Measurements from ENCODE around the gene DDX25. TPM values are rescaled to one million over a fixed set of nuclear protein-coding genes. Genes with fewer than 3 reads are reported as not detected.
"Not testable (repeated sequence)": the region's sequence is repeated elsewhere in the genome, so short reads cannot be mapped to it uniquely, and the experiment has no call there.

DDX25 gene
- total RNA-seq, 1 donor from 2014 or later = not detected

- no peak overlapping the region for H3K4me3 Mint-ChIP-seq (ENCODE audit: unreplicated experiment)
- H3K36me3 Mint-ChIP-seq (ENCODE audit: unreplicated experiment) = no peaks in the 10 kb centered on the region
- no peak for TF ChIP-seq CTCF (IDR thresholded peaks at IDR 0.05)
- no peaks in the 10 kb centered on the region for H3K9me3 Mint-ChIP-seq (ENCODE audit: unreplicated experiment)
- no peak for DNase-seq (ENCODE audit: extremely low spot score, unreplicated experiment)
- H3K27ac Mint-ChIP-seq (ENCODE audit: unreplicated experiment) = no peak overlapping the region
- peaks cover 66% of the 10 kb centered on the region for H3K27me3 Mint-ChIP-seq (ENCODE audit: unreplicated experiment)
- no peaks in the 10 kb centered on the region for H3K4me1 Mint-ChIP-seq (ENCODE audit: unreplicated experiment)
These were observed 6.0 kb downstream of the DDX25 start for GRCh38 chr11:125910226-125910849.

GRCh38 chr11:125914601-125915000 lies 10.3 kb downstream of the DDX25 start:
- DNase-seq (ENCODE audit: extremely low spot score, unreplicated experiment); H3K9me3 Mint-ChIP-seq (ENCODE audit: unreplicated experiment); H3K4me3 Mint-ChIP-seq (ENCODE audit: unreplicated experiment); H3K27ac Mint-ChIP-seq (ENCODE audit: unreplicated experiment); H3K4me1 Mint-ChIP-seq (ENCODE audit: unreplicated experiment); H3K36me3 Mint-ChIP-seq (ENCODE audit: unreplicated experiment): not testable (repeated sequence)
- peaks cover 64% of the 10 kb centered on the region for H3K27me3 Mint-ChIP-seq (ENCODE audit: unreplicated experiment)

GRCh38 chr11:125916683-125917347 lies 12.5 kb downstream of the DDX25 start:
- H3K9me3 Mint-ChIP-seq (ENCODE audit: unreplicated experiment) = no peaks in the 10 kb centered on the region
- TF ChIP-seq CTCF (IDR thresholded peaks at IDR 0.05) = no peak
- peaks cover 49% of the 10 kb centered on the region for H3K27me3 Mint-ChIP-seq (ENCODE audit: unreplicated experiment)
- H3K27ac Mint-ChIP-seq (ENCODE audit: unreplicated experiment) = no peak overlapping the region
- no peaks in the 10 kb centered on the region for H3K36me3 Mint-ChIP-seq (ENCODE audit: unreplicated experiment)
- no peak overlapping the region for H3K4me3 Mint-ChIP-seq (ENCODE audit: unreplicated experiment)
- no peaks in the 10 kb centered on the region for H3K4me1 Mint-ChIP-seq (ENCODE audit: unreplicated experiment)
- no peak for DNase-seq (ENCODE audit: extremely low spot score, unreplicated experiment)

GRCh38 chr11:125918140-125918840 lies 14.0 kb downstream of the DDX25 start:
- TF ChIP-seq CTCF (IDR thresholded peaks at IDR 0.05) = no peak
- Mint-ChIP-seq H3K36me3 (ENCODE audit: unreplicated experiment) (no peaks in the 10 kb centered on the region), H3K9me3 (ENCODE audit: unreplicated experiment) (no peaks in the 10 kb centered on the region), H3K27ac (ENCODE audit: unreplicated experiment) (no peak overlapping the region), H3K4me1 (ENCODE audit: unreplicated experiment) (no peaks in the 10 kb centered on the region), H3K27me3 (ENCODE audit: unreplicated experiment) (peaks cover 53% of the 10 kb centered on the region), H3K4me3 (ENCODE audit: unreplicated experiment) (no peak overlapping the region)
- DNase-seq (ENCODE audit: extremely low spot score, unreplicated experiment) = no peak

- Mint-ChIP-seq H3K9me3 (ENCODE audit: unreplicated experiment) (no peaks in the 10 kb centered on the region), H3K27ac (ENCODE audit: unreplicated experiment) (no peak overlapping the region), H3K4me3 (ENCODE audit: unreplicated experiment) (no peak overlapping the region), H3K27me3 (ENCODE audit: unreplicated experiment) (peaks cover 63% of the 10 kb centered on the region), H3K36me3 (ENCODE audit: unreplicated experiment) (no peaks in the 10 kb centered on the region), H3K4me1 (ENCODE audit: unreplicated experiment) (no peaks in the 10 kb centered on the region)
- TF ChIP-seq CTCF (IDR thresholded peaks at IDR 0.05) = no peak
- no peak for DNase-seq (ENCODE audit: extremely low spot score, unreplicated experiment)
These were observed 16.7 kb downstream of the DDX25 start for GRCh38 chr11:125921042-125921441.

All from osteocyte (in vitro differentiated cells).